Thyroid gland (tissue), 4 donors: ENCODE measurements around the gene NT5C1A.

Experiments used
- POLR2A ChIP-seq, 2 donors: fragments of 450-650 bp; IDR thresholded peaks; one replicate each; pipeline ENCODE4 v1.6.1; 2017; ENCODE audit warnings: antibody characterized with exemption in 2 of 2, mild to moderate bottlenecking in 2 of 2, moderate library complexity in 1 of 2
- TF ChIP-seq, protein P1 (sequence below), 6 experiments: fragments of 200-600 bp in 3 of 6; fragments of 450-650 bp in 3 of 6; sonication (generic) in 3 of 6; IDR thresholded peaks; one replicate each; pipeline ENCODE4 v1.5.1; 2016 to 2019; ENCODE audit warnings: antibody characterized with exemption in 6 of 6, mild to moderate bottlenecking in 2 of 6, inconsistent platforms in 1 of 6, moderate library complexity in 1 of 6

DNA sequence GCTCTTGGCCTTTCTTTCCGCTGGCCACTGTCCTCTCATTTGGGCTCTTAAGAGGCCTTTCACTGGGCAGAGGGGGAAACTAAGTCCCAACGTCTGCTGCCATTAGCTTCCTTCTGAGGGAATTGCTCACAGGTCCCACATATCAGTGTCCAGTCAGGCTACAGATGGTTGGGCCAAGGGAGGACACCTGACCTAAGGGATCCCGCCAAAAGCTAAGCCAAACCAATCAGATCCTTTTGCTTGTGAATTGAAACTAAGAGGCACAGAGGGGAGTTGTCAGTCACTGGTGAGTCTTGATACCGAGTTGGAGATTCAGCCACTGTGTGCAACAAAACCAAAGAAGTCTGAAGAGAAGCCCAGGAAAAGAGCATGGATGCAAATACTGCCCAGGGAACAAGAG lies 5.7 kb upstream of the NT5C1A start:
- TF ChIP-seq, protein P1, sequence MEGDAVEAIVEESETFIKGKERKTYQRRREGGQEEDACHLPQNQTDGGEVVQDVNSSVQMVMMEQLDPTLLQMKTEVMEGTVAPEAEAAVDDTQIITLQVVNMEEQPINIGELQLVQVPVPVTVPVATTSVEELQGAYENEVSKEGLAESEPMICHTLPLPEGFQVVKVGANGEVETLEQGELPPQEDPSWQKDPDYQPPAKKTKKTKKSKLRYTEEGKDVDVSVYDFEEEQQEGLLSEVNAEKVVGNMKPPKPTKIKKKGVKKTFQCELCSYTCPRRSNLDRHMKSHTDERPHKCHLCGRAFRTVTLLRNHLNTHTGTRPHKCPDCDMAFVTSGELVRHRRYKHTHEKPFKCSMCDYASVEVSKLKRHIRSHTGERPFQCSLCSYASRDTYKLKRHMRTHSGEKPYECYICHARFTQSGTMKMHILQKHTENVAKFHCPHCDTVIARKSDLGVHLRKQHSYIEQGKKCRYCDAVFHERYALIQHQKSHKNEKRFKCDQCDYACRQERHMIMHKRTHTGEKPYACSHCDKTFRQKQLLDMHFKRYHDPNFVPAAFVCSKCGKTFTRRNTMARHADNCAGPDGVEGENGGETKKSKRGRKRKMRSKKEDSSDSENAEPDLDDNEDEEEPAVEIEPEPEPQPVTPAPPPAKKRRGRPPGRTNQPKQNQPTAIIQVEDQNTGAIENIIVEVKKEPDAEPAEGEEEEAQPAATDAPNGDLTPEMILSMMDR (IDR thresholded peaks at IDR 0.05) = no peak
- TF ChIP-seq POLR2A (IDR thresholded peaks at IDR 0.05) = no peak
